GM18499 (cell line): ENCODE measurements around the gene BCOR.

Source experiments
- ATAC-seq: cut with Tn5 transposase; IDR thresholded peaks from one replicate; pipeline ENCODE4 v1.9.1; 2021; ENCODE audit warnings: moderate number of reproducible peaks; ENCODE audit not compliant: insufficient read depth, unreplicated experiment

The BCOR gene

GRCh38 chrX:40087425-40088298, 10.1 kb downstream of the BCOR start:
- no peak for ATAC-seq

- ATAC-seq = no peak
These were observed 11.0 kb downstream of the BCOR start for GRCh38 chrX:40086569-40087335.

- no peak for ATAC-seq
These were observed 12.0 kb downstream of the BCOR start for GRCh38 chrX:40085714-40086113.

GRCh38 chrX:40085102-40085551, 12.6 kb downstream of the BCOR start:
- no peak for ATAC-seq

GRCh38 chrX:40084471-40085101, 13.2 kb downstream of the BCOR start:
- no peak for ATAC-seq

- no peak for ATAC-seq
These were observed 13.8 kb downstream of the BCOR start for GRCh38 chrX:40083979-40084359.

GRCh38 chrX:40083120-40083978, 14.4 kb downstream of the BCOR start:
- ATAC-seq = no peak

GRCh38 chrX:40082447-40083119, 15.2 kb downstream of the BCOR start:
- ATAC-seq = no peak

GRCh38 chrX:40081679-40082068, 16.1 kb downstream of the BCOR start:
- no peak for ATAC-seq

GRCh38 chrX:40080894-40081678, 16.7 kb downstream of the BCOR start:
- ATAC-seq = no peak

GRCh38 chrX:40079572-40079971, 18.2 kb downstream of the BCOR start:
- ATAC-seq = no peak

- no peak for ATAC-seq
These were observed 19.1 kb downstream of the BCOR start for GRCh38 chrX:40078489-40079227.

- no peak for ATAC-seq
These were observed 19.9 kb downstream of the BCOR start for GRCh38 chrX:40077906-40078305.

GRCh38 chrX:40076750-40077575, 20.8 kb downstream of the BCOR start:
- no peak for ATAC-seq

GRCh38 chrX:40074959-40075332, 22.8 kb downstream of the BCOR start:
- no peak for ATAC-seq

GRCh38 chrX:40074080-40074958, 23.4 kb downstream of the BCOR start:
- ATAC-seq = no peak
